ENCODE results near the gene CNTN1.
A peak's percentile ranks its signal among the peaks of the same experiment; 100 is the strongest.

CNTN1 gene

GRCh38 chr12:40692765-40693206 is 547 bp downstream of the CNTN1 start:
- no peak for DNase-seq (ENCODE audit: insufficient read length, low spot score)
- FAIRE-seq = no peak
- TF ChIP-seq SPI1 (IDR thresholded peaks at IDR 0.05; ENCODE audit: low read depth, low read length) (no peak), TAF1 (IDR thresholded peaks at IDR 0.05; ENCODE audit: low read depth, low read length) (no peak), POLR2A (IDR thresholded peaks at IDR 0.05; ENCODE audit: low read depth, low read length) (no peak), POU2F2 (IDR thresholded peaks at IDR 0.05; ENCODE audit: low read depth, low read length) (no peak), POLR2AphosphoS5 (IDR thresholded peaks at IDR 0.05; ENCODE audit: low read depth, low read length) (no peak), PAX5 (IDR thresholded peaks at IDR 0.05; ENCODE audit: insufficient read depth, low read length, severe bottlenecking) (no peak)

- DNase-seq (ENCODE audit: insufficient read length, low spot score) (no peak), FAIRE-seq (no peak)
- TF ChIP-seq TAF1 (IDR thresholded peaks at IDR 0.05; ENCODE audit: low read depth, low read length) (no peak), POLR2A (IDR thresholded peaks at IDR 0.05; ENCODE audit: low read depth, low read length) (no peak), POU2F2 (IDR thresholded peaks at IDR 0.05; ENCODE audit: low read depth, low read length) (no peak), POLR2AphosphoS5 (IDR thresholded peaks at IDR 0.05; ENCODE audit: low read depth, low read length) (no peak), SPI1 (IDR thresholded peaks at IDR 0.05; ENCODE audit: low read depth, low read length) (no peak), PAX5 (IDR thresholded peaks at IDR 0.05; ENCODE audit: insufficient read depth, low read length, severe bottlenecking) (no peak)
Observed at GRCh38 chr12:40693207-40693821, 1.1 kb downstream of the CNTN1 start.

GRCh38 chr12:40697566-40698259 is 5.5 kb downstream of the CNTN1 start:
- TF ChIP-seq POLR2AphosphoS5 (IDR thresholded peaks at IDR 0.05; ENCODE audit: low read depth, low read length) (no peak), TAF1 (IDR thresholded peaks at IDR 0.05; ENCODE audit: low read depth, low read length) (no peak), POLR2A (IDR thresholded peaks at IDR 0.05; ENCODE audit: low read depth, low read length) (no peak)
- FAIRE-seq (no peak), DNase-seq (ENCODE audit: insufficient read length, low spot score) (no peak)

GRCh38 chr12:40701756-40702155 is 9.5 kb downstream of the CNTN1 start:
- no peak for FAIRE-seq

GRCh38 chr12:40711121-40711520 is 18.9 kb downstream of the CNTN1 start:
- TF ChIP-seq SPI1 (IDR thresholded peaks at IDR 0.05; ENCODE audit: low read depth, low read length) (peak; percentile 6; the same call in 1 of the 2 replicates), TAF1 (IDR thresholded peaks at IDR 0.05; ENCODE audit: low read depth, low read length) (no peak)
- FAIRE-seq (no peak), DNase-seq (ENCODE audit: insufficient read length, low spot score) (no peak)

More at GRCh38 chr12:40701756-40702155, 9.5 kb downstream of the CNTN1 start:
- no peak for DNase-seq (ENCODE audit: insufficient read length, low spot score)
- TF ChIP-seq POLR2A (IDR thresholded peaks at IDR 0.05; ENCODE audit: low read depth, low read length) (no peak), SPI1 (IDR thresholded peaks at IDR 0.05; ENCODE audit: low read depth, low read length) (no peak), TAF1 (IDR thresholded peaks at IDR 0.05; ENCODE audit: low read depth, low read length) (no peak), PAX5 (IDR thresholded peaks at IDR 0.05; ENCODE audit: insufficient read depth, low read length, severe bottlenecking) (no peak), POLR2AphosphoS5 (IDR thresholded peaks at IDR 0.05; ENCODE audit: low read depth, low read length) (no peak), POU2F2 (IDR thresholded peaks at IDR 0.05; ENCODE audit: low read depth, low read length) (no peak)

- no peak for FAIRE-seq
Observed at GRCh38 chr12:40714636-40715035, 22.4 kb downstream of the CNTN1 start.

GRCh38 chr12:40716037-40716436 is 23.8 kb downstream of the CNTN1 start:
- TF ChIP-seq PAX5 (IDR thresholded peaks at IDR 0.05; ENCODE audit: insufficient read depth, low read length, severe bottlenecking) (no peak), POLR2AphosphoS5 (IDR thresholded peaks at IDR 0.05; ENCODE audit: low read depth, low read length) (no peak), POLR2A (IDR thresholded peaks at IDR 0.05; ENCODE audit: low read depth, low read length) (no peak), TAF1 (IDR thresholded peaks at IDR 0.05; ENCODE audit: low read depth, low read length) (no peak), SPI1 (IDR thresholded peaks at IDR 0.05; ENCODE audit: low read depth, low read length) (no peak), POU2F2 (IDR thresholded peaks at IDR 0.05; ENCODE audit: low read depth, low read length) (no peak)
- no peak for FAIRE-seq
- no peak for DNase-seq (ENCODE audit: insufficient read length, low spot score)

More at GRCh38 chr12:40714636-40715035, 22.4 kb downstream of the CNTN1 start:
- TF ChIP-seq SPI1 (IDR thresholded peaks at IDR 0.05; ENCODE audit: low read depth, low read length) (no peak), POLR2AphosphoS5 (IDR thresholded peaks at IDR 0.05; ENCODE audit: low read depth, low read length) (no peak), POLR2A (IDR thresholded peaks at IDR 0.05; ENCODE audit: low read depth, low read length) (no peak), PAX5 (IDR thresholded peaks at IDR 0.05; ENCODE audit: insufficient read depth, low read length, severe bottlenecking) (no peak), POU2F2 (IDR thresholded peaks at IDR 0.05; ENCODE audit: low read depth, low read length) (no peak), TAF1 (IDR thresholded peaks at IDR 0.05; ENCODE audit: low read depth, low read length) (no peak)
- DNase-seq (ENCODE audit: insufficient read length, low spot score) = no peak

GRCh38 chr12:40717576-40717975 is 25.3 kb downstream of the CNTN1 start:
- no peak for DNase-seq (ENCODE audit: insufficient read length, low spot score)
- FAIRE-seq = no peak
- TF ChIP-seq POLR2A (IDR thresholded peaks at IDR 0.05; ENCODE audit: low read depth, low read length) = no peak

- DNase-seq (ENCODE audit: insufficient read length, low spot score) (no peak), FAIRE-seq (no peak)
- TF ChIP-seq POLR2A (IDR thresholded peaks at IDR 0.05; ENCODE audit: low read depth, low read length) = no peak
- TF ChIP-seq TAF1 (IDR thresholded peaks at IDR 0.05; ENCODE audit: low read depth, low read length) = no peak
- TF ChIP-seq PAX5 (IDR thresholded peaks at IDR 0.05; ENCODE audit: insufficient read depth, low read length, severe bottlenecking) = no peak
- no peak for TF ChIP-seq SPI1 (IDR thresholded peaks at IDR 0.05; ENCODE audit: low read depth, low read length)
- TF ChIP-seq POU2F2 (IDR thresholded peaks at IDR 0.05; ENCODE audit: low read depth, low read length) = no peak
- TF ChIP-seq POLR2AphosphoS5 (IDR thresholded peaks at IDR 0.05; ENCODE audit: low read depth, low read length) = no peak
Observed at GRCh38 chr12:40718878-40719372, 26.7 kb downstream of the CNTN1 start.

GRCh38 chr12:40723001-40723400 is 30.8 kb downstream of the CNTN1 start:
- FAIRE-seq (no peak), DNase-seq (ENCODE audit: insufficient read length, low spot score) (no peak)
- TF ChIP-seq POLR2AphosphoS5 (IDR thresholded peaks at IDR 0.05; ENCODE audit: low read depth, low read length) = no peak
- no peak for TF ChIP-seq POU2F2 (IDR thresholded peaks at IDR 0.05; ENCODE audit: low read depth, low read length)
- TF ChIP-seq TAF1 (IDR thresholded peaks at IDR 0.05; ENCODE audit: low read depth, low read length) = no peak
- no peak for TF ChIP-seq POLR2A (IDR thresholded peaks at IDR 0.05; ENCODE audit: low read depth, low read length)
- no peak for TF ChIP-seq SPI1 (IDR thresholded peaks at IDR 0.05; ENCODE audit: low read depth, low read length)
- no peak for TF ChIP-seq PAX5 (IDR thresholded peaks at IDR 0.05; ENCODE audit: insufficient read depth, low read length, severe bottlenecking)

All from GM12891 (cell line).